H9 (cell line): ENCODE results near the gene CDC26. TPM values are rescaled to one million over a fixed set of nuclear protein-coding genes. Genes with fewer than 3 reads are reported as not detected.

Experiments used
- DNase-seq: peaks from one replicate; pipeline ENCODE4 v3.0.0-alpha.2; 2017
- H2AFZ ChIP-seq: one replicate; pipeline ENCODE4 v1.6.1; 2013; ENCODE audit warnings: mild to moderate bottlenecking, low read length, control low read depth, moderate library complexity
- H2AK5ac ChIP-seq: 2 replicates; pipeline ENCODE4 v1.6.1; 2013; ENCODE audit warnings: low read length, control low read depth, mixed read lengths; ENCODE audit not compliant: insufficient read length
- H2BK120ac ChIP-seq: one replicate; pipeline ENCODE4 v1.6.1; 2013; ENCODE audit warnings: low read depth, mild to moderate bottlenecking, low read length, control low read depth, inconsistent platforms; ENCODE audit not compliant: poor library complexity, severe bottlenecking
- H2BK12ac ChIP-seq: 2 replicates; pipeline ENCODE4 v1.6.1; 2013; ENCODE audit warnings: low read length, control low read depth, mixed read lengths, low read depth; ENCODE audit not compliant: insufficient read length
- H2BK15ac ChIP-seq: 2 replicates; pipeline ENCODE4 v1.6.1; 2013; ENCODE audit warnings: low read depth, low read length, control low read depth
- H2BK20ac ChIP-seq: one replicate; pipeline ENCODE4 v1.6.1; 2013; ENCODE audit warnings: low read depth, mild to moderate bottlenecking, low read length, control low read depth, inconsistent platforms; ENCODE audit not compliant: poor library complexity, severe bottlenecking
- H2BK5ac ChIP-seq: 2 replicates; pipeline ENCODE4 v1.6.1; 2013; ENCODE audit warnings: low read length, control low read depth, mixed read lengths; ENCODE audit not compliant: insufficient read length
- H3K14ac ChIP-seq: 2 replicates; pipeline ENCODE4 v1.6.1; 2013; ENCODE audit warnings: low read length, control low read depth; ENCODE audit not compliant: insufficient read depth
- H3K18ac ChIP-seq: 2 replicates; pipeline ENCODE4 v1.6.1; 2013; ENCODE audit warnings: low read depth, mild to moderate bottlenecking, mixed read lengths, low read length, control low read depth; ENCODE audit not compliant: insufficient read length
- H3K23ac ChIP-seq: 2 replicates; pipeline ENCODE4 v1.6.1; 2013; ENCODE audit warnings: low read length, control low read depth, mixed read lengths, low read depth; ENCODE audit not compliant: insufficient read length
- H3K23me2 ChIP-seq: 2 replicates; pipeline ENCODE4 v1.6.1; 2013; ENCODE audit warnings: low read depth, mild to moderate bottlenecking, mixed read lengths, low read length, control low read depth; ENCODE audit not compliant: insufficient read length, poor library complexity, severe bottlenecking
- H3K27ac ChIP-seq: 2 replicates; pipeline ENCODE4 v1.5.1; 2013; ENCODE audit warnings: low read length, control low read depth, mixed read lengths, low read depth; ENCODE audit not compliant: insufficient read length
- H3K27me3 ChIP-seq: 2 replicates; pipeline ENCODE4 v1.6.1; 2013; ENCODE audit warnings: low read length, control low read depth, inconsistent platforms; ENCODE audit not compliant: insufficient read depth
- H3K4ac ChIP-seq: 2 replicates; pipeline ENCODE4 v1.6.1; 2013; ENCODE audit warnings: low read depth, mild to moderate bottlenecking, control low read depth, inconsistent platforms, low read length, moderate library complexity
- H3K4me1 ChIP-seq: 2 replicates; pipeline ENCODE4 v1.6.1; 2013; ENCODE audit warnings: low read length, control low read depth, inconsistent platforms; ENCODE audit not compliant: insufficient read depth
- H3K4me2 ChIP-seq: 2 replicates; pipeline ENCODE4 v1.6.1; 2013; ENCODE audit warnings: low read length, control low read depth, mixed read lengths; ENCODE audit not compliant: insufficient read length, insufficient read depth
- H3K56ac ChIP-seq: 2 replicates; pipeline ENCODE4 v1.6.1; 2013; ENCODE audit warnings: low read depth, mild to moderate bottlenecking, mixed read lengths, low read length, control low read depth; ENCODE audit not compliant: insufficient read length
- H3K79me1 ChIP-seq: 2 replicates; pipeline ENCODE4 v1.6.1; 2013; ENCODE audit warnings: low read depth, mild to moderate bottlenecking, moderate library complexity, low read length, control low read depth, inconsistent platforms; ENCODE audit not compliant: insufficient read depth, poor library complexity, severe bottlenecking
- H3K79me2 ChIP-seq: 2 replicates; pipeline ENCODE4 v1.6.1; 2013; ENCODE audit warnings: low read length, control low read depth, inconsistent platforms; ENCODE audit not compliant: insufficient read depth
- H3K9ac ChIP-seq: 2 replicates; pipeline ENCODE4 v1.6.1; 2013; ENCODE audit warnings: low read length, control low read depth, mixed read lengths; ENCODE audit not compliant: insufficient read length; ENCODE audit errors: extremely low read depth
- H3K9me3 ChIP-seq: one replicate; pipeline ENCODE4 v1.6.1; 2013; ENCODE audit warnings: low read depth, low read length, inconsistent platforms; ENCODE audit not compliant: control insufficient read depth
- H3T11ph ChIP-seq: one replicate; pipeline ENCODE4 v1.6.1; 2013; ENCODE audit warnings: mild to moderate bottlenecking, low read length, control low read depth, inconsistent platforms
- H4K20me1 ChIP-seq: one replicate; pipeline ENCODE4 v1.6.1; 2013; ENCODE audit not compliant: control insufficient read depth, insufficient read length, insufficient read depth
- H4K5ac ChIP-seq: 2 replicates; pipeline ENCODE4 v1.6.1; 2013; ENCODE audit warnings: low read depth, mild to moderate bottlenecking, mixed read lengths, low read length, control low read depth; ENCODE audit not compliant: insufficient read length
- H4K8ac ChIP-seq: replicated peaks from 2 replicates; pipeline ENCODE4 v1.6.1; 2013; ENCODE audit warnings: low read length, control low read depth, mixed read lengths, low read depth; ENCODE audit not compliant: insufficient read length
- H4K91ac ChIP-seq: 2 replicates; pipeline ENCODE4 v1.6.1; 2013; ENCODE audit warnings: low read depth, mild to moderate bottlenecking, moderate library complexity, mixed read lengths, low read length, control low read depth; ENCODE audit not compliant: insufficient read length
- H3K27ac Mint-ChIP-seq, 3 experiments: 2 replicates in 2 of 3; 3 replicates in 1 of 3; pipeline ENCODE4 v1.8.0; 2020 to 2021; ENCODE audit warnings: mixed read lengths in 3 of 3, mild to moderate bottlenecking in 1 of 3, moderate library complexity in 1 of 3
- H3K27me3 Mint-ChIP-seq: 2 replicates; pipeline ENCODE4 v1.8.0; 2021; ENCODE audit warnings: low read depth, mild to moderate bottlenecking, moderate library complexity, mixed read lengths
- H3K36me3 Mint-ChIP-seq, 3 experiments: 2 replicates in 2 of 3; 3 replicates in 1 of 3; pipeline ENCODE4 v1.8.0; 2020 to 2021; ENCODE audit warnings: low read depth in 3 of 3, mixed read lengths in 3 of 3; ENCODE audit not compliant: insufficient read depth in 1 of 3
- H3K4me1 Mint-ChIP-seq, 2 experiments: 2 replicates each; pipeline ENCODE4 v1.8.0; 2020; ENCODE audit warnings: mixed read lengths in 2 of 2
- H3K4me3 Mint-ChIP-seq, 2 experiments: 2 replicates in 1 of 2; 3 replicates in 1 of 2; pipeline ENCODE4 v1.8.0; 2020 to 2021; ENCODE audit warnings: mild to moderate bottlenecking in 2 of 2, mixed read lengths in 2 of 2, moderate library complexity in 1 of 2
- H3K9me3 Mint-ChIP-seq, 2 experiments: 2 replicates in 1 of 2; 3 replicates in 1 of 2; pipeline ENCODE4 v1.8.0; 2020; ENCODE audit warnings: mild to moderate bottlenecking in 2 of 2, mixed read lengths in 2 of 2, moderate library complexity in 1 of 2
- CTCF ChIP-seq: fragments of 200-600 bp; sonication (generic); conservative IDR thresholded peaks from 3 replicates; pipeline ENCODE4 v1.8.0; 2021; ENCODE audit warnings: antibody characterized with exemption, mild to moderate bottlenecking
- WGBS: extraction: QIAGEN DNeasy Blood & Tissue Kit; methylation state at CpG from one replicate; pipeline ENCODE4 v1.1.7; 2013; ENCODE audit warnings: missing lambda C conversion rate, low lambda C conversion rate, mixed read lengths; ENCODE audit not compliant: insufficient read length; ENCODE audit errors: extremely low coverage; 5-methylcytosine and 5-hydroxymethylcytosine counted together
- total RNA-seq: library from RNA; stranded (reverse); gene quantifications from 2 replicates; pipeline ENCODE4 v1.2.1, GENCODE V29; 2021

CDC26 gene
- total RNA-seq, 1 experiment from 2014 or later = 38.6 TPM

GRCh38 chr9:113258282-113258681 lies 17.1 kb downstream of the CDC26 start:
- Histone ChIP-seq H4K91ac (no peak overlapping the region), H2AFZ (no peak overlapping the region), H3K9ac (no peak overlapping the region), H3K18ac (no peak overlapping the region), H3K4me1 (no peaks in the 10 kb centered on the region), H3K23ac (no peak overlapping the region), H2BK120ac (no peak overlapping the region), H2BK15ac (no peak overlapping the region), H2AK5ac (no peak overlapping the region), H2BK12ac (no peak overlapping the region), H3K27me3 (no peaks in the 10 kb centered on the region), H3K79me1 (no peaks in the 10 kb centered on the region), H3K14ac (no peak overlapping the region), H3K56ac (no peak overlapping the region), H3K79me2 (no peaks in the 10 kb centered on the region), H3K27ac (no peak overlapping the region), H3K4me2 (no peak overlapping the region), H3T11ph (no peak overlapping the region), H2BK5ac (no peak overlapping the region), H4K8ac (no peak overlapping the region), H2BK20ac (no peak overlapping the region), H3K4ac (no peak overlapping the region), H4K5ac (no peak overlapping the region), H3K23me2 (no peaks in the 10 kb centered on the region), H3K9me3 (no peaks in the 10 kb centered on the region), H4K20me1 (no peaks in the 10 kb centered on the region)
- no peaks in the 10 kb centered on the region for H3K27me3 Mint-ChIP-seq
- no peaks in the 10 kb centered on the region for H3K9me3 Mint-ChIP-seq
- H3K4me1 Mint-ChIP-seq = no peaks in the 10 kb centered on the region
- H3K27ac Mint-ChIP-seq = no peak overlapping the region
- WGBS = no CpG with 5 or more reads among the region's 1 CpG
- no peak for DNase-seq
- H3K4me3 Mint-ChIP-seq = no peak overlapping the region
- no peak for TF ChIP-seq CTCF
- H3K36me3 Mint-ChIP-seq = peaks cover 13 to 46% (median 32%) of the 10 kb centered on the region in 3 experiments; a peak in 6 of 7 replicates
